HTR-8/SVneo (cell line): ENCODE measurements around the gene BTG2.
"Not testable (repeated sequence)": the region's sequence is repeated elsewhere in the genome, so short reads cannot be mapped to it uniquely, and the experiment has no call there.

Source experiments
- DNase-seq: peaks from one replicate; pipeline ENCODE4 v3.0.0; 2011; ENCODE audit warnings: low spot score, mixed read lengths; ENCODE audit not compliant: insufficient read length
- FAIRE-seq: peaks from 2 replicates; lab custom pipeline; 2011; peaks lifted over from hg19 to GRCh38; lab: Jason Lieb, UNC

The BTG2 gene, protein sequence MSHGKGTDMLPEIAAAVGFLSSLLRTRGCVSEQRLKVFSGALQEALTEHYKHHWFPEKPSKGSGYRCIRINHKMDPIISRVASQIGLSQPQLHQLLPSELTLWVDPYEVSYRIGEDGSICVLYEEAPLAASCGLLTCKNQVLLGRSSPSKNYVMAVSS

GRCh38 chr1:203304919-203305808, at the start of gene BTG2:
BTG2 (plus strand) TSS chr1:203305519; CDS start chr1:203305607, 88 bp downstream.
- DNase-seq = peak; percentile 95
- no peak for FAIRE-seq

DNA sequence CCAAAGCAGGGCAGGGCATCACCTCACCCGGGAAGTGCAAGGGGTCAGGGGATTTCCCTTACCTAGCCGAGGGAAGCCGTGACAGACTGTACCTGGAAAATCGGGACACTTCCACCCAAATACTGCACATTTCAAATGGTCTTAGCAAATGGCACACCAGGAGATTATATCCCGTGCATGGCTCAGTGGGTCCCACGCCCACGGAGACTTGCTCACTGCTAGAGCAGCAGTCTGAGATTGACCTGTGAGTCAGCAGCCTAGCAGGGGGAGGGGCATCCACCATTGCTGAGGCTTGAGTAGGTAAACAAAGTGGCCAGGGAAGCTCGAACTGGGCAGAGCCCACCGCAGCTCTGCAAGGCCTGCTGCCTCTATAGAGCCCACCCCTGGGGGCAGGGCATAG, 48.7 kb upstream of the BTG2 start:
- FAIRE-seq, DNase-seq: not testable (repeated sequence)

- no peak for DNase-seq
- no peak for FAIRE-seq
These were observed 41.8 kb upstream of the BTG2 start for GRCh38 chr1:203263496-203263895.

GRCh38 chr1:203264052-203264501, 41.2 kb upstream of the BTG2 start:
- FAIRE-seq = no peak
- DNase-seq = no peak

DNA sequence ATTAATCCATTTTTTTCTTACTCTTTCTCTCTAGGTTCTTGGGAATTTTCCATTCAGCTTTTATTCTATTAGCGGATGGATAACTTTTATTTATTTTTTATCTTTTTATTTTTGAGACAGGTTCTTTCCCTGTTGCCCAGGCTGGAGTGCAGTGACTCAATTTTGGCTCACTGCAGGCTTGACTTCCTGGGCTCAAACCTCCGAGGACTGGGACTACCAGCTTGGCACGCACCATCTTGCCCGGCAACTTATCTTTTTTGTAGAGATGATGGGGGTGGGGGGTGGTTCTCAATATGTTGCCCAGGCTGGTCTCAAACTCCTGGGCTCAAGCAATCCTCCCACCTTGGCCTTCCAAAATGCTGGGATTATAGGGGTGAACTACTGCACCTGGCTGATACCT, 39.8 kb upstream of the BTG2 start:
- no peak for FAIRE-seq
- DNase-seq = no peak

- FAIRE-seq, DNase-seq: not testable (repeated sequence)
These were observed 39.2 kb upstream of the BTG2 start for GRCh38 chr1:203266140-203266539.

DNA sequence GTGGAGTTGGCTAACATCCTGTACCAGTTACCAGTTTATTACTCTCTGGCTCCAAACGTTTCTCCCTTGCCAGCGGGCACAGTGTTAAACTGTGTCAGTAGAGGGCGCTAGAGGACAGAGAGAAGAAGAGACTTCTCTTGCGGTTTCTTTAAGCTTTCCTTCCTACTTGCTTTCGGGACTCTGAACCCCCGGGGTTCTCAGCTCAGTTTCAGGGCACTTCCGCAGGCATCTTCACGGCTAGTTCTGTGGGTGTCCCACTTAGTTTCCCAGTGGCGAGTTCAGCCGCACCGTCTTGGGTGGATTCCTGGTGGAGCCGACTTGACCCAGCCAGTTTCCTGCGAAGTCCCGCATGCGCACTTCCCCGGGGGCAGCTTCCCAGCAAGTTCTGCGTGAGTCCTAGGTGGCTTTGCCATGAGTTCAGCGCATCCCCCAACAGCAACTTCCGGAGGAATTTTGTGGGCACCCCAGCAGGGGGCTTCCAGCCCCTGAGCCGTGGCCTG, 37.9 kb upstream of the BTG2 start:
- FAIRE-seq = no peak

DNA sequence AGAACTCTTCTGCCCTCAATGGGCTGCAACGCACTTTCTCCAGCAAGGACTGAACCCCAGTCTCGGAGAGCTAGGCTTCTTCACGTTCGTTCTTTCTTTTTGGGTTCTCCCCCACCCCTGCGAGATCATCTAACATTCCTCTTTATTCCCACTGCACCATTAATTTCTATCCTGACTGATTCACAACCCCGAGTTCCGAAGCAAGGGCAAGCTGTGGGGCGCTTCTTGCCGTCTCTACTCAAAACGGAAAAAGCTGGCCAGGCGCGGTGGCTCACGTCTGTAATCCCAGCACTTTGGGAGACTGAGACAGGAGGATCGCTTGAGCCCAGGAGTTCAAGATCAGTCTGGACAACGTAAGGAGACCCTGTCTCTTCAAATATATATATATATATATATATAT, 37.4 kb upstream of the BTG2 start:
- FAIRE-seq (no peak), DNase-seq (no peak)

More for the DNA sequence above, 37.9 kb upstream of the BTG2 start:
- peak; percentile 75 for DNase-seq

DNA sequence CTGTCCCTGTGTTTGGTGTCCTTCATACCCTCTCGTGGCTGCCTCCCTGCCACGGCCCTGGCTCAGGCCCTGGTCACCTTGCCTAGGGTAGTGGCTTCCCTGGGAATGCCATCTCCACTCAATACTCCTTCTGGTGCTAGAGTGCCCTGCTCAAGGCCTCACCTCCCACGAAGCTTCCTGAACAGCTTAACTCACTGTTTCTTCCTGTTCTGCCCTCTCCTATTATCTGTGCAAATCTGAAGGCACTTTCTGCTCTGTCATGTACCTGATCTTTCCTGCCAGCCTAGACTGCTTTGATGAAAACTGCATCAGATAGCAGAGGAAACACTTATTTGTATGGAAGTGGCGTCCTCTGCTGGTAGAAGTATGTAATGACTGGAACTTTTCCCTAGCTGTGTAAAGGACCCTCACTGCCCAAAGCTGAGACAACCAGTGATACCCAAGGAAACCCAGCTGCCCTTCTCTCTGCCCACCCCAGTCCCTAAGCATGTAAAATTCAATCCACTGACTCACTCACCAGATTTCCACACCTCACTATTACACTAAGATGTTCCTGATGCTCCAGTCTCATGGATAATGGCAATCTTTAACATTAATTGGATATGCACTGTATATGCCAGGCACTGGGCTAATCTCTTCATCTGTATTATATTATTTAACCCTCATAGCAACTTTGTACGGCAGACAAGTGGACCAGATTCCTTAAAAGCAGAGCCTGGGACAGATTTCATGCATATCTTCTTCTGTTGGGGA, 36.2 kb upstream of the BTG2 start:
- DNase-seq = peak; percentile 87
- FAIRE-seq = peak; percentile 31

DNA sequence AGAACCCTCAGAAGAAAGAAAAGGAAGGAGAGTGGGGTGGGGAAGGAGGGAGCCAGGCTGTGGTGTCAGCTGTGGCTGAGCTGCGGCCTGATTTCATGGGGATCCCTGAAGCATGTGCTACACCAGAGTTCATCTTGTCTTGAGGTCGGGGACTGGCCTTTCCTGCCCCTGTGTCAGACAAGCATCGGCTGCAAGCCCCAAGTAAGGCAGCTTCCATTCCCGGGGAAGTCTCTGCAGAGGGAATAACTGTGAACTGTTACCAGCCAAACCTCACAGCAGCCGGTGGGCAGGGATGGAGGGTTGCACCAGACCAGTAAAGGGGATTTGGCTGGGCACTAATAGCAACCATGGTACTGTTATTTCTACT, 35.7 kb upstream of the BTG2 start:
- DNase-seq (no peak), FAIRE-seq (no peak)

DNA sequence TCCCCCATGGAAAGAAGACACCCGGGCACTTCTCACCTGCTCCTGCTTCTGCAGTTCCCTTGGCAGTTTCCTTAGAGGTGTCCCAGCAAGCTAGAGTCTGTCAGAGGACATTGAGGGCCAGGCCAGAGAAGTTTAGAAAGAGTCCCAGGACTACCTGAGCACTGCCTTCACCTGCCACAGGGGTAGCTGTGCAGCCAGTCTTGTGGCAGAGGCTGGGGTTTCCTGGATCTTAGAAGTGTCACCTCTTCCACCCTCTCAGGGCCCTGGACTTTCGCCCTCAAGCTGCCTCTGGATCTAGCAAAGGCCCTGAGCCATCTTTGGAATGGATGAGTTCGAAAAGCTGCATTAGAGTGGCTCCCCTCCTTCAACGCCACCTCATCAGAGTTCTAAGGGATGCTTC, 34.9 kb upstream of the BTG2 start:
- DNase-seq = no peak
- FAIRE-seq = no peak

GRCh38 chr1:203271018-203271743, 34.1 kb upstream of the BTG2 start:
- no peak for FAIRE-seq
- no peak for DNase-seq

DNA sequence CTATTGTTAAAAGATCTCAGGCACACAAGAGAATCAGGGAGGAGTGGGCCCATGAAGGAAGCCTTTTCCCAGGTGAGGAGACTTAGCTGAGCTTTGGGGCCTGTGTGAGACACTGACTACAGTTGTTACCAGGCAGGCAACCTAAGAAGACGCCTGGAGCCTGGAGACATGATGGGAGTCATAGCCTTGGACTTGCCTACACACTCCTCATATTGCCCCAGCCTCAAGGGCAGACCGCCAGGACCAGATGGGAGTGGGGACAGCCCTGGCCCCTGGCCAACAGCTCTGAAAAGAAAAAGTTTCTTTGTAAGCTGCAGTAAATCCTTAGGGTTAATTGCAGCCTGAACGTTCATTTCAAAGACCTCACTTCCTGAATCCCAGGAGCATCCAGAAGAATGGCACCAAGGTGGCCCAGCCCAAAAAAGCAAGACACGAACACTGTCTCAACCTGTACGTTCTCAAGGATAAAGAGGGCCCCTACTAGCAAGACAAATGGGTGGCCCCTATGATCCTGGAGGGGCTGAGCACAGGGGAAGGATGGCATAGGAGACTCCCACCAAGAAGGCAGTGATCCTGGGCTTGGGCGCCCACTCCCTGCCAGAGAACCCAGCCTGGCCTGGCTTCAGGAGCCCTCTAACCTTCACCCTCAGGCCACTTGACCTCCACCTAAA, 33.2 kb upstream of the BTG2 start:
- no peak for FAIRE-seq
- no peak for DNase-seq

DNA sequence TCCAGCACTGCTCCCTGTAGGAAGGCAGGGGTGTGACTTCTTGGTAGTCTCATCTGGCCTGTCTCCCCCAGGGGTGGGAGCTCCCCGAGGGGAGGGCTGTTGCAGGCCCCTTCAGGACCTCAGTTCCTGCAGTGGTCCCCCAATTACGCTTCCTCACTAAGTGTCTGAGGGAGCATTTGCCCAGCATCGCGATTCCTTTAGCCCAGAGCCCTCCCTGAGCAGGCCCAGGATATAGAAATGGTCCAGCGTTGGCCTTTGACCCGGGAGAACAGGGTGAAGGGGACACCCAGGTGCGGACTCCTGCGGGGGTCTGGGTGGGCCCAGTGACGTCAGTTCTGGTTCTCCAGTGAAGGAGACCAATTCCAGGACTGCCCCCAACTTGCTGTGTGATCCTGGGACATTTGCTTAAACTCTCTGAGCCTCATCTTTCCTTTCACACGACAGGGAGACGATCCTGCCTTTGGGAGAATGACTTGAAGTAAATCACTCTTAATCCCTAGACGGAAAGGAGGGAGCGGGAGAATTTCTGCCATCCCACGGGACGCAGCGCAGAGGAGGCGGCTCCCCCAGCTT, 32.6 kb upstream of the BTG2 start:
- FAIRE-seq (no peak), DNase-seq (no peak)

DNA sequence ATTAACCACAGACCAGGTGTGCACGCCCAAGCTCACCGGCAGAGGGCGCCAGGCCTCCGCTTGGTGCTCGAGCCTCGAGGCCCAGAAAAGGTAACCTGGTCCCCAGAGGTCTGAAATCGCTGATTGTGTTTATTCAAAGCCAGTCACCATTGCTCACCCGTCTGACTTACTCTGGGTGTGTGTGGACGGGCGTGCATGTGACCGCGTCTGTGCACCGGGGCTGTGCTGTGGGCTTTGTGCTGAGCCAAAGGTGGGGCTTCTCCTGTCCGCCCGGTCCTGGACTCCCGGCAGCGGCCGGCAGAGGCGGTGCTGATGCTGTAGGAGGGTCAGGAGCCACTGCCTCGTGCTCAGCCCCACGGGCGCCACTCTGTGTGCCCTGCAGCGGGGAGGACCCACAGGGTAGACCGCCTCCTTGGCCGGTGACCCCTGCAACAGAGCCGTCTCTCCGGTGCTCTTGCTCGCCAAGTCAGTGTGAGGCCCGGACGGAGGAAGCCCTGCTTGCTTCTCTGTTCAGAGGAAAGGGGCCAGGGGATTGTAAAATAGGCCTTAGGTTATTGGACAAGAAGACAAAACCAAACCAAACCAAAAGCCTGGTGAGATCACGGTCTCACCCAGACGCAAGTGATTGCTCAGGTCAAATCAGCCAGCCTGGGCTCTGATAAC, 32.0 kb upstream of the BTG2 start:
- FAIRE-seq = no peak

DNA sequence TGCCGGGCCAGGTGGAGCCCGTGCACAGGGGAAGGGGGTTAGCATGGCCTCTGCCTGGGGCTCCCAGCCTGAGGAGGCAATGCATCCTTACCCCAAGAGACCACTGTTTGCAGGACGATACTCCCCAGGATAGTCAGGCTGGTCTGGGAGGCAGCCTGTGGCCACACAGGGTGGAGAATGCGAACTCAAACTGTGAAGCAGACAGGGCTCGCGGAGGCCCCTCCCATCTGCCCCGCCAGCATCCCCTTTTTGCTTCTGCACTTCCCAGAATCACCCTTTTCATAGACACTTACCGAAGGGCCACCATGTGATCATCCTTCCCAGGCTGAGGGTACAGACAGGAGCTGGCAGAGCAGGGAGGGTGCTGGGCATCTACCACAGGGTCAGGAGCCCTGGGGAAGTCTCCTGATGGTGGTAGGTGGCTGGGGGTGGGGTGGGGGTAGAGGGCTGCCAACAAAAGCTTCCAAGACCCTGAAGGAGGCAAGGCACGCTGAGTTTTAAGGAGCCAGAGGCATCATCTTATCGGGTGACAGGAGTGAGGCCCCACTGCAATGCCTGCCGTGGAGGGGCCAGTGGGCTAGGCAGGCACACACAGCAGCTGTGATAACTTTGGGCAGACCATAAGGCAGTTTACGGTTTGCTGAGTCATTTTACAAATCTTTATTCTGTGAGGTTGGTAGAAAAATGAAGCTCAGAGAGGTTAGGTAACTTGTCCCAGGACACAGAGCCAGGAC, 31.3 kb upstream of the BTG2 start:
- DNase-seq = no peak
- no peak for FAIRE-seq

More for the DNA sequence above, 32.0 kb upstream of the BTG2 start:
- peak; percentile 81 for DNase-seq

DNA sequence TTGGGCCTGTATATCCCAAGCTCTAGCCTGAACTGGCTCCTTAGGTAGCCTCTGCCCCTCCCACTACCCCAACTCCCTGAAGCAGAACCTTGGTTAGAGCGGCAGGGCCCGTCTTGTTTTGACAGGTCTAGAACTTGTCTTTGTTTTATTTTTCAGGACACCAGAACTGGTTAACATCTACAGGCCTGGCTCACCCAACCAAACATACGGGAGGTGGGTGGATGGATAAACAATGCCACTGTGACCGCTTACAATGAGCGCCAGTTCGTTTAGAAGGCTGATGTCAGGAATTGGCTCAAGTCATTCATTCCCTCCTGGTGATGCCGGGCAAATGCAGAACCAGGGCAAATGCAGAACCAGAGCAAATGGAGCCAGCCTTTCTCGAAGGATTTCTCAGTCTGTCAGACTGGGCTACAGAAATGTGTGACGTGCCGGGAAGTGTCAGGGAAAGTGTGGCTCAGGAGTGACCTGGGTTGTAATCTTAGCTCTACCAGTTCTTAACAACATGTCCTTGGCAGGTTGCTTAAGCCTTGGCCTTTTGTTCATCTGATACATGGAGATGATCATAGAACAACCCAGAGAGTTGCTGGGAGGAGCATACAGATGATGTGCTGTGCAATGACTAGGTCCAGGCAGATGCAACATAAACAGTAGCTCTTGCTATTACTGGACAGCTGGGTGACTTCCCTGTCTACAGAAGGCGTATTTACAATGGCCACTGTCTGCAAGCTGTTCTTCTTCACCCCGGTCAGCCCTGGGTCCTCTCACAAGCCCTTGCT, 30.5 kb upstream of the BTG2 start:
- FAIRE-seq = no peak
- no peak for DNase-seq
